Chondrocyte (in vitro differentiated cells): ENCODE measurements around the gene VCX3A. TPM values are rescaled to one million over a fixed set of nuclear protein-coding genes. Genes with fewer than 3 reads are reported as not detected.

ENCODE experiments used
- DNase-seq: peaks from one replicate; pipeline ENCODE4 v3.0.0; 2021; ENCODE audit warnings: mixed read lengths, low spot score
- H3K27ac Mint-ChIP-seq: one replicate; pipeline ENCODE4 v1.8.0; 2021; ENCODE audit warnings: mild to moderate bottlenecking, moderate library complexity, mixed read lengths; ENCODE audit not compliant: unreplicated experiment
- H3K27me3 Mint-ChIP-seq: 2 replicates; pipeline ENCODE4 v1.8.0; 2021; ENCODE audit warnings: low read depth, mixed read lengths
- H3K36me3 Mint-ChIP-seq: 2 replicates; pipeline ENCODE4 v1.8.0; 2021; ENCODE audit warnings: low read depth, mixed read lengths
- H3K4me1 Mint-ChIP-seq: 2 replicates; pipeline ENCODE4 v1.8.0; 2021; ENCODE audit warnings: low read depth, mild to moderate bottlenecking, mixed read lengths
- H3K4me3 Mint-ChIP-seq: one replicate; pipeline ENCODE4 v1.8.0; 2021; ENCODE audit warnings: mild to moderate bottlenecking, moderate library complexity, mixed read lengths; ENCODE audit not compliant: unreplicated experiment
- H3K9me3 Mint-ChIP-seq: 2 replicates; pipeline ENCODE4 v1.8.0; 2021; ENCODE audit warnings: low read depth, mixed read lengths
- CTCF ChIP-seq: fragments of 200-600 bp; sonication (generic); IDR thresholded peaks from 2 replicates; pipeline ENCODE4 v1.5.0; 2021; ENCODE audit warnings: antibody characterized with exemption, mild to moderate bottlenecking, moderate library complexity
- total RNA-seq: library from RNA; stranded (reverse); gene quantifications from 3 replicates; pipeline ENCODE4 v1.2.1, GENCODE V29; 2021

Gene VCX3A
- total RNA-seq, 1 donor from 2014 or later, result not detected

- Mint-ChIP-seq H3K27me3 (no peaks in the 10 kb centered on the region), H3K4me3 (no peak overlapping the region), H3K36me3 (no peaks in the 10 kb centered on the region), H3K27ac (no peak overlapping the region), H3K9me3 (peaks cover 19% of the 10 kb centered on the region), H3K4me1 (no peaks in the 10 kb centered on the region)
- no peak for DNase-seq
- TF ChIP-seq CTCF, result no peak
These were observed 10.8 kb upstream of the VCX3A start for GRCh38 chrX:6545712-6546111.

GRCh38 chrX:6526564-6527136, 8.3 kb downstream of the VCX3A start:
- TF ChIP-seq CTCF, result no peak
- Mint-ChIP-seq H3K36me3 (no peaks in the 10 kb centered on the region), H3K9me3 (no peaks in the 10 kb centered on the region), H3K27ac (no peak overlapping the region), H3K4me1 (no peaks in the 10 kb centered on the region), H3K27me3 (no peaks in the 10 kb centered on the region), H3K4me3 (no peak overlapping the region)
- DNase-seq, result no peak

- no peak overlapping the region for H3K4me3 Mint-ChIP-seq
- TF ChIP-seq CTCF, result no peak
These were observed 17.5 kb downstream of the VCX3A start for GRCh38 chrX:6517376-6517775.

GRCh38 chrX:6506444-6506843, 28.5 kb downstream of the VCX3A start:
- no peaks in the 10 kb centered on the region for H3K36me3 Mint-ChIP-seq
- TF ChIP-seq CTCF, result no peak
- no peak overlapping the region for H3K4me3 Mint-ChIP-seq
- H3K27me3 Mint-ChIP-seq, result no peaks in the 10 kb centered on the region
- DNase-seq, result no peak
- peaks cover 5% of the 10 kb centered on the region for H3K9me3 Mint-ChIP-seq
- no peak overlapping the region for H3K27ac Mint-ChIP-seq
- no peaks in the 10 kb centered on the region for H3K4me1 Mint-ChIP-seq

More at GRCh38 chrX:6517376-6517775, 17.5 kb downstream of the VCX3A start:
- no peaks in the 10 kb centered on the region for H3K27me3 Mint-ChIP-seq
- no peaks in the 10 kb centered on the region for H3K4me1 Mint-ChIP-seq
- no peaks in the 10 kb centered on the region for H3K36me3 Mint-ChIP-seq
- H3K27ac Mint-ChIP-seq, result no peak overlapping the region
- H3K9me3 Mint-ChIP-seq, result peaks cover 2% of the 10 kb centered on the region
- no peak for DNase-seq

- H3K4me1 Mint-ChIP-seq, result no peaks in the 10 kb centered on the region
- H3K9me3 Mint-ChIP-seq, result peaks cover 2% of the 10 kb centered on the region
- H3K27me3 Mint-ChIP-seq, result no peaks in the 10 kb centered on the region
- H3K4me3 Mint-ChIP-seq, result no peak overlapping the region
- no peaks in the 10 kb centered on the region for H3K36me3 Mint-ChIP-seq
- TF ChIP-seq CTCF, result no peak
- no peak for DNase-seq
- no peak overlapping the region for H3K27ac Mint-ChIP-seq
These were observed 29.0 kb downstream of the VCX3A start for GRCh38 chrX:6505960-6506359.
